HG03060 (cell line): ENCODE results near the gene EXOG.

Experiments used
- ATAC-seq: cut with Tn5 transposase; IDR thresholded peaks from one replicate; pipeline ENCODE4 v1.9.1; 2021; ENCODE audit warnings: low read depth, moderate number of reproducible peaks; ENCODE audit not compliant: unreplicated experiment

EXOG gene

GRCh38 chr3:38496131-38496910, at the start of gene EXOG:
Gene EXOG (plus strand): TSS chr3:38496340. CDS start chr3:38496368, 28 bp downstream.
- peak; percentile 63 for ATAC-seq

- no peak for ATAC-seq
Observed at GRCh38 chr3:38446812-38447211, 49.3 kb upstream of the EXOG start.

GRCh38 chr3:38450853-38451252, 45.3 kb upstream of the EXOG start:
- ATAC-seq = no peak

- no peak for ATAC-seq
Observed at GRCh38 chr3:38453075-38453912, 42.8 kb upstream of the EXOG start, which contains the start of gene ACVR2B. Gene ACVR2B (plus strand): TSS chr3:38453890. CDS start chr3:38454323, 433 bp downstream.

GRCh38 chr3:38453913-38454177, 42.3 kb upstream of the EXOG start:
- ATAC-seq = no peak

GRCh38 chr3:38454178-38454883, 41.8 kb upstream of the EXOG start:
- ATAC-seq = no peak

- ATAC-seq = no peak
Observed at GRCh38 chr3:38454884-38455638, 41.1 kb upstream of the EXOG start.

GRCh38 chr3:38455639-38456430, 40.3 kb upstream of the EXOG start:
- no peak for ATAC-seq

GRCh38 chr3:38457111-38458003, 38.8 kb upstream of the EXOG start:
- ATAC-seq = no peak

- ATAC-seq = no peak
Observed at GRCh38 chr3:38458796-38459498, 37.2 kb upstream of the EXOG start.

- ATAC-seq = no peak
Observed at GRCh38 chr3:38459499-38460048, 36.6 kb upstream of the EXOG start.

- no peak for ATAC-seq
Observed at GRCh38 chr3:38460377-38461270, 35.5 kb upstream of the EXOG start.

- no peak for ATAC-seq
Observed at GRCh38 chr3:38465588-38466154, 30.5 kb upstream of the EXOG start.

GRCh38 chr3:38468765-38469164, 27.4 kb upstream of the EXOG start:
- no peak for ATAC-seq

- no peak for ATAC-seq
Observed at GRCh38 chr3:38469852-38470251, 26.3 kb upstream of the EXOG start.

GRCh38 chr3:38471260-38471857, 24.8 kb upstream of the EXOG start:
- no peak for ATAC-seq
